ENCODE results near the gene SRGN.
"Not testable (repeated sequence)": the region's sequence is repeated elsewhere in the genome, so short reads cannot be mapped to it uniquely, and the experiment has no call there.

The SRGN gene

GRCh38 chr10:69087590-69088470, at the start of gene SRGN:
SRGN (plus strand) TSS chr10:69088103; CDS start chr10:69088158, 55 bp downstream.
- Mint-ChIP-seq H3K4me1 (peaks cover 45% of the 10 kb centered on the region), H3K27ac (peak within 1 kb of the TSS; percentile 96 to 97), H3K9me3 (no peaks in the 10 kb centered on the region), H3K4me3 (peak within 1 kb of the TSS; percentile 74 to 83), H3K27me3 (no peaks in the 10 kb centered on the region)
- peak; percentile 74 for ATAC-seq
- DNase-seq = peak; percentile 76 to 81

GRCh38 chr10:69040904-69041303, 47.0 kb upstream of the SRGN start:
- H3K27me3 Mint-ChIP-seq, H3K4me3 Mint-ChIP-seq, DNase-seq, ATAC-seq, H3K9me3 Mint-ChIP-seq, H3K27ac Mint-ChIP-seq: not testable (repeated sequence)
- peaks cover 22% of the 10 kb centered on the region for H3K4me1 Mint-ChIP-seq

- H3K4me1 Mint-ChIP-seq = peaks cover 38% of the 10 kb centered on the region
- no peak overlapping the region for H3K27ac Mint-ChIP-seq
- ATAC-seq (no peak), DNase-seq (no peak)
- H3K9me3 Mint-ChIP-seq = no peaks in the 10 kb centered on the region
- no peak overlapping the region for H3K4me3 Mint-ChIP-seq
- H3K27me3 Mint-ChIP-seq = no peaks in the 10 kb centered on the region
Measured at GRCh38 chr10:69042417-69042816, 45.5 kb upstream of the SRGN start.

GRCh38 chr10:69042838-69043237, 45.1 kb upstream of the SRGN start:
- H3K4me3 Mint-ChIP-seq = no peak overlapping the region
- no peaks in the 10 kb centered on the region for H3K27me3 Mint-ChIP-seq
- H3K27ac Mint-ChIP-seq = no peak overlapping the region
- peaks cover 42% of the 10 kb centered on the region for H3K4me1 Mint-ChIP-seq
- ATAC-seq (no peak), DNase-seq (no peak)
- H3K9me3 Mint-ChIP-seq = no peaks in the 10 kb centered on the region

- Mint-ChIP-seq H3K9me3 (no peaks in the 10 kb centered on the region), H3K4me1 (peaks cover 51% of the 10 kb centered on the region), H3K27me3 (no peaks in the 10 kb centered on the region), H3K27ac (peak overlapping the region in 1 of 2 donors; percentile 4), H3K4me3 (peak overlapping the region in 1 of 2 donors; percentile 37)
- ATAC-seq = peak; percentile 42
- DNase-seq = peak in 1 of 2 donors; percentile 38
Measured at GRCh38 chr10:69043931-69044531, 43.9 kb upstream of the SRGN start.

GRCh38 chr10:69044546-69044945, 43.4 kb upstream of the SRGN start:
- DNase-seq (no peak), ATAC-seq (no peak)

GRCh38 chr10:69045441-69046300, 42.2 kb upstream of the SRGN start:
- Mint-ChIP-seq H3K27me3 (no peaks in the 10 kb centered on the region), H3K4me3 (peak overlapping the region; percentile 64 to 68), H3K4me1 (peaks cover 52% of the 10 kb centered on the region), H3K27ac (peak overlapping the region; percentile 96 to 98), H3K9me3 (no peaks in the 10 kb centered on the region)
- ATAC-seq (peak; percentile 91), DNase-seq (peak in 1 of 2 donors; percentile 44)

More at GRCh38 chr10:69044546-69044945, 43.4 kb upstream of the SRGN start:
- Mint-ChIP-seq H3K27ac (peak overlapping the region in 1 of 2 donors; percentile 96), H3K9me3 (no peaks in the 10 kb centered on the region), H3K4me1 (peaks cover 51% of the 10 kb centered on the region), H3K4me3 (peak overlapping the region; percentile 5 to 27), H3K27me3 (no peaks in the 10 kb centered on the region)

GRCh38 chr10:69047111-69047832, 40.6 kb upstream of the SRGN start:
- Mint-ChIP-seq H3K4me1 (peaks cover 68% of the 10 kb centered on the region), H3K27me3 (no peaks in the 10 kb centered on the region), H3K27ac (peak overlapping the region in 1 of 2 donors; percentile 63), H3K9me3 (no peaks in the 10 kb centered on the region), H3K4me3 (no peak overlapping the region)
- DNase-seq (no peak), ATAC-seq (no peak)

- no peak for DNase-seq
- Mint-ChIP-seq H3K4me3 (no peak overlapping the region), H3K4me1 (peaks cover 76% of the 10 kb centered on the region)
Measured at GRCh38 chr10:69048103-69048502, 39.8 kb upstream of the SRGN start.

GRCh38 chr10:69049566-69049961, 38.3 kb upstream of the SRGN start:
- ATAC-seq (no peak), DNase-seq (no peak)
- no peak overlapping the region for H3K4me3 Mint-ChIP-seq
- H3K27me3 Mint-ChIP-seq = no peaks in the 10 kb centered on the region
- H3K4me1 Mint-ChIP-seq = peaks cover 80% of the 10 kb centered on the region
- H3K9me3 Mint-ChIP-seq = peaks cover 0 to 4% of the 10 kb centered on the region in 2 donors
- no peak overlapping the region for H3K27ac Mint-ChIP-seq

More at GRCh38 chr10:69048103-69048502, 39.8 kb upstream of the SRGN start:
- ATAC-seq = peak; percentile 13
- no peak overlapping the region for H3K27ac Mint-ChIP-seq
- no peaks in the 10 kb centered on the region for H3K27me3 Mint-ChIP-seq
- peaks cover 0 to 4% of the 10 kb centered on the region in 2 donors for H3K9me3 Mint-ChIP-seq

GRCh38 chr10:69051303-69051702, 36.6 kb upstream of the SRGN start:
- ATAC-seq (peak; percentile 85), DNase-seq (peak in 1 of 2 donors; percentile 73)
- H3K4me3 Mint-ChIP-seq = peak overlapping the region; percentile 19 to 35

GRCh38 chr10:69051710-69052487, 36.0 kb upstream of the SRGN start:
- Mint-ChIP-seq H3K27me3 (no peaks in the 10 kb centered on the region), H3K4me1 (peaks cover 79% of the 10 kb centered on the region), H3K9me3 (peaks cover 0 to 4% of the 10 kb centered on the region in 2 donors), H3K4me3 (peak overlapping the region in 1 of 2 donors; percentile 35), H3K27ac (peak overlapping the region in 1 of 2 donors; percentile 67)
- ATAC-seq (no peak), DNase-seq (no peak)

More at GRCh38 chr10:69051303-69051702, 36.6 kb upstream of the SRGN start:
- peaks cover 0 to 4% of the 10 kb centered on the region in 2 donors for H3K9me3 Mint-ChIP-seq
- peaks cover 79% of the 10 kb centered on the region for H3K4me1 Mint-ChIP-seq
- H3K27me3 Mint-ChIP-seq = no peaks in the 10 kb centered on the region
- H3K27ac Mint-ChIP-seq = peak overlapping the region in 1 of 2 donors; percentile 67

GRCh38 chr10:69052736-69053135, 35.2 kb upstream of the SRGN start:
- Mint-ChIP-seq H3K4me3 (no peak overlapping the region), H3K27ac (peak overlapping the region in 1 of 2 donors; percentile 49), H3K9me3 (peaks cover 0 to 4% of the 10 kb centered on the region in 2 donors), H3K27me3 (no peaks in the 10 kb centered on the region), H3K4me1 (peaks cover 79% of the 10 kb centered on the region)
- DNase-seq (no peak), ATAC-seq (no peak)

GRCh38 chr10:69055241-69055640, 32.7 kb upstream of the SRGN start:
- Mint-ChIP-seq H3K27me3 (no peaks in the 10 kb centered on the region), H3K27ac (peak overlapping the region in 1 of 2 donors; percentile 31), H3K4me1 (peaks cover 77% of the 10 kb centered on the region), H3K4me3 (peak overlapping the region; percentile 60 to 75), H3K9me3 (peaks cover 0 to 4% of the 10 kb centered on the region in 2 donors)
- ATAC-seq = peak; percentile 70
- no peak for DNase-seq
